Erythroblast (primary cell): ENCODE data around the gene CPE.

Experiments
- DNase-seq, 2 experiments: peaks; one replicate each; lab custom pipeline; 2025; lab: John Stamatoyannopoulos, UW
- GATA1 ChIP-seq: IDR thresholded peaks from 2 replicates; pipeline ENCODE4 v1.6.1; 2011; ENCODE audit warnings: low read depth, mild to moderate bottlenecking, control low read depth, low read length, moderate library complexity
- POLR2A ChIP-seq: IDR thresholded peaks from 2 replicates; pipeline ENCODE4 v1.6.1; 2011; ENCODE audit warnings: mild to moderate bottlenecking, low read length

Gene CPE

GRCh38 chr4:165379678-165380064, 863 bp downstream of the CPE start:
- TF ChIP-seq POLR2A (no peak), GATA1 (no peak)
- DNase-seq = no peak

- DNase-seq = no peak
- no peak for TF ChIP-seq GATA1
- TF ChIP-seq POLR2A = no peak
Observed at GRCh38 chr4:165380805-165381204, 2.0 kb downstream of the CPE start.

- no peak for DNase-seq
- TF ChIP-seq GATA1 (no peak), POLR2A (no peak)
Observed at GRCh38 chr4:165381821-165382373, 3.1 kb downstream of the CPE start.

GRCh38 chr4:165382640-165383039, 3.8 kb downstream of the CPE start:
- TF ChIP-seq POLR2A (no peak), GATA1 (no peak)
- DNase-seq = no peak

GRCh38 chr4:165383591-165384073, 4.8 kb downstream of the CPE start:
- TF ChIP-seq POLR2A = no peak
- TF ChIP-seq GATA1 = no peak
- DNase-seq = no peak

DNA sequence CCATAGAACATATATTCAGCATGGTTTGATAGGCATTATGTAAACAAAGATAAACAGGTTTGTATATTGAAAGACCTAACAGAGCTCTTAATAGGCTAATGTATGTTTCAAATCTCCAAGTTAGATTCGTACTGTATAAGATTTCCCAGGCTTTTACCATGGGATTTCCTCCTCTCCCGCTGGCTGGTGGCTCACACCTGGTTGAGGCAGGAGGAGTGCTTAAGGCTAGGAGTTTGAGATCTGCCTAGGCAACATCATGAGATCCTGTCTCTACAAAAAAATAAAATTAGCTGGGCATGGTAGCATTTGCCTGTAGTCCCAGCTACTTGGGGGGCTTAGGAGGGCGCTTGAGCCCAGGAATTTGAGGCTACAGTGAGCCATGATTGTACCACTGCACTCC, 5.4 kb downstream of the CPE start:
- TF ChIP-seq GATA1 (no peak), POLR2A (no peak)
- DNase-seq = no peak

DNA sequence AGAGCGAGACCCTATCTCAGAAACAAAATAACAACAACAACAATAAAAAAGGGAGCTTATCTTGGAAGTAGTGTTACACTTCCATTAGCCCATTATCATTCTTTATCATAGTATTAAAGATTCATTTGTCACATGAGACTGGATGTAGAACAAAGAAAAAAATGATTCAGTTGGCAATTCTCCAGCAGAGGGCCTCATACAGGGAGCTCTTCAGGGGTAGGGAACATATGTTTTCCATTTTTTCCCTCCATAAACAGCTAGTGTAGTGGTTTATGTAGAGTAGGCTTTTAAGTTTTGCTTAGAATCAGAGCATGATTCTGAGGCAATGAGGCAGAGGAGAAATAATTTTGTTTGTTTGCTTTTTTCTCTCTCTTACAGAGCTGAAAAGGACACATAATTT, 5.8 kb downstream of the CPE start:
- no peak for TF ChIP-seq POLR2A
- TF ChIP-seq GATA1 = no peak
- DNase-seq = no peak

GRCh38 chr4:165385126-165385525, 6.3 kb downstream of the CPE start:
- TF ChIP-seq GATA1 (no peak), POLR2A (no peak)
- DNase-seq = no peak

GRCh38 chr4:165386328-165386727, 7.5 kb downstream of the CPE start:
- no peak for DNase-seq
- TF ChIP-seq GATA1 (no peak), POLR2A (no peak)

DNA sequence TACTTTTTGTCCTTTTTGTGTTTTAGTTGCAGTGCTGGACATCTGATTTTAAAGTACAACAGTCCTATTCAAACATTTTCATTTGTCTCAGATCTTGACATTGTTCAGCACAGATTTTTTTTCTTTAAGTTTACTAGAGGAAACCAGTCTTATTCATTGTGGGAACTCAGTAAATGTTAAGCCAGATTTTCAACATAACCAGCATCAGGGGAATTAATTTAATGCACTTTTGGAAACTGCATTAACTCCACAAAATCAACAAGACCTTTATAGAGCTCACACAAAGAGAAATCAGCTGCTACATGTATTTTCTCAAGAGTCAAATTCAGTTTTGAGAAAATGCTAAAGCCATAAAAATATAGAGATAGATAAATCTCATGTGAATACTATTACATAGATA, 9.9 kb downstream of the CPE start:
- DNase-seq = no peak
- TF ChIP-seq POLR2A = no peak
- no peak for TF ChIP-seq GATA1

GRCh38 chr4:165393051-165393450, 14.2 kb downstream of the CPE start:
- no peak for DNase-seq
- TF ChIP-seq GATA1 (no peak), POLR2A (no peak)

GRCh38 chr4:165393704-165394103, 14.9 kb downstream of the CPE start:
- no peak for DNase-seq
- TF ChIP-seq GATA1 (no peak), POLR2A (no peak)

- TF ChIP-seq GATA1 (no peak), POLR2A (no peak)
- no peak for DNase-seq
Observed at GRCh38 chr4:165394275-165394674, 15.5 kb downstream of the CPE start.

DNA sequence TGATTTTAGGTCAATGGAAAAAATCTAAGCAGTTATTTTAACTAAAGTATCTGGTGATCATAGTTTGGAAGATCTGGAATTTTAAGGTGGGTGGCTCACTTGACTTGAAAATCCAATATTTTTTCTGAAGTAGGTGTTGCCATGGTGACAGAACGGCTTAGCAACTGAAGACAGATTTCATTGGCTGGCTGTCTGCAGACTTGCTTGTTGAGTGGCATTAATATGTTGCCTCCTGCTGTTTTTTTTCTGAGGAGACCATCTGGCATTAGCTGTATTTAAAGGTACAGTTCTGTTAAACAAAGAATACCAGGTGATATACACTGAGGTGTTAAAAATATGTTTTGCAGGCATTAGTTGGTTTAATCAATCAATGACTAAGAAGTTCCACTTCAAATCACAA, 19.8 kb downstream of the CPE start:
- TF ChIP-seq POLR2A (no peak), GATA1 (no peak)
- peak; percentile 1 to 5 for DNase-seq

DNA sequence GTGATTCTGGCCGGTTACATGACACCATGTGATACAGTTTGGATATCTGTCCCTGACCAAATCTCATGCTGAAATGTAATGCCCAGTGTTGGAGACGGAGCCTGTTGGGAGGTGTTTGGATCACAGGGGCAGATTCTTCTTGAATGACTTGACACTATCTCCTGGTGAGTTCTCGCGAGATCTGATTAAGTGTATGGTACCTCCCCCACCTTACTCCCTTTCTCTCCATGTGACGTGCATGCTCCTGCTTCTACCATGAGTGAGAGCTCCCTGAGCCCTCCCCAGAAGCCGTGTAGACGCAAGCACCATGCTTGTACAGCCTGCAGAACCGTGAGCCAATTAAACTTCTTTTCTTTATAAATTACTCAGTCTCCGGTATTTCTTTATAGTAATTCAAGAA, 23.6 kb downstream of the CPE start:
- DNase-seq = no peak
- TF ChIP-seq POLR2A (no peak), GATA1 (no peak)
